HepG2 (cell line): ENCODE measurements around the gene ACYP2. TPM values are rescaled to one million over a fixed set of nuclear protein-coding genes. Genes with fewer than 3 reads are reported as not detected.

Experiments
- ARNT ChIP-seq: fragments of 450-650 bp; IDR thresholded peaks from 2 replicates; pipeline ENCODE4 v1.6.1; 2017
- FOXC1 ChIP-seq: sonication (generic); formaldehyde crosslinking; IDR thresholded peaks from 2 replicates; pipeline ENCODE4 v1.8.0; 2022; ENCODE audit warnings: mild to moderate bottlenecking, missing genetic modification reagents, borderline replicate concordance
- GATAD2A ChIP-seq: IDR thresholded peaks from 2 replicates; pipeline ENCODE4 v1.6.1; 2016
- LCORL ChIP-seq, 2 experiments: fragments of 450-650 bp in 1 of 2; sonication (generic) in 1 of 2; formaldehyde crosslinking in 1 of 2; IDR thresholded peaks; 2 replicates each; pipeline versions ENCODE4 v1.5.0 to v1.6.1; 2017 to 2020; ENCODE audit warnings: antibody characterized with exemption in 1 of 2, missing genetic modification reagents in 1 of 2
- NFE2 ChIP-seq: sonication (generic); formaldehyde crosslinking; IDR thresholded peaks from 2 replicates; pipeline ENCODE4 v1.4.0; 2020; ENCODE audit warnings: missing genetic modification reagents
- NKX3-1 ChIP-seq: sonication (generic); formaldehyde crosslinking; IDR thresholded peaks from 2 replicates; pipeline ENCODE4 v1.5.0; 2020; ENCODE audit warnings: missing genetic modification reagents
- PITX1 ChIP-seq: sonication (generic); formaldehyde crosslinking; IDR thresholded peaks from 2 replicates; pipeline ENCODE4 v1.5.1; 2020; ENCODE audit warnings: mild to moderate bottlenecking, missing genetic modification reagents
- SNRNP70 ChIP-seq: fragments of 200-400 bp; formaldehyde crosslinking; IDR thresholded peaks from 2 replicates; pipeline ENCODE4 v1.6.1; 2017; ENCODE audit warnings: mild to moderate bottlenecking, low read depth, low read length, moderate library complexity
- SP5 ChIP-seq: IDR thresholded peaks from 2 replicates; pipeline ENCODE4 v1.6.1; 2016; ENCODE audit warnings: low read depth, borderline replicate concordance
- ZFP41 ChIP-seq: sonication (generic); formaldehyde crosslinking; IDR thresholded peaks from 2 replicates; pipeline ENCODE4 v1.4.0; 2020; ENCODE audit warnings: mild to moderate bottlenecking, missing genetic modification reagents, borderline replicate concordance
- ZNF430 ChIP-seq: sonication (generic); formaldehyde crosslinking; IDR thresholded peaks from 2 replicates; pipeline ENCODE4 v1.9.0; 2021; ENCODE audit warnings: mild to moderate bottlenecking, missing genetic modification reagents
- ZNF432 ChIP-seq: sonication (generic); formaldehyde crosslinking; IDR thresholded peaks from 2 replicates; pipeline ENCODE4 v1.5.0; 2020; ENCODE audit warnings: missing genetic modification reagents, mild to moderate bottlenecking, borderline replicate concordance
- ZNF543 ChIP-seq: sonication (generic); formaldehyde crosslinking; IDR thresholded peaks from 2 replicates; pipeline ENCODE4 v1.4.0; 2020; ENCODE audit warnings: mild to moderate bottlenecking, missing genetic modification reagents
- ZNF570 ChIP-seq: sonication (generic); formaldehyde crosslinking; IDR thresholded peaks from 2 replicates; pipeline ENCODE4 v1.4.0; 2020; ENCODE audit warnings: mild to moderate bottlenecking, missing genetic modification reagents, borderline replicate concordance
- ZNF615 ChIP-seq: sonication (generic); formaldehyde crosslinking; IDR thresholded peaks from 2 replicates; pipeline ENCODE4 v1.5.0; 2020; ENCODE audit warnings: mild to moderate bottlenecking, missing genetic modification reagents, borderline replicate concordance
- ZNF747 ChIP-seq: sonication (generic); formaldehyde crosslinking; IDR thresholded peaks from 2 replicates; pipeline ENCODE4 v1.8.1; 2023; ENCODE audit warnings: missing genetic modification reagents, mild to moderate bottlenecking, borderline replicate concordance
- polyA plus RNA-seq, 8 experiments: library from polyadenylated mRNA; depleted of rRNA in 3 of 8; stranded (reverse) in 7 of 8; unstranded in 1 of 8; fragments of >200 nt; fragmentation: Illumina TruSeq in 4 of 8; extraction: Trizol in 4 of 8; gene quantifications; 2 replicates each; pipeline versions ENCODE4 v1.2.1 to v1.2.3, GENCODE V29; 2011 to 2016; ENCODE audit warnings: low read depth in 4 of 8, missing spikeins in 1 of 8, mixed read lengths in 1 of 8; ENCODE audit not compliant: insufficient read depth in 1 of 8
- total RNA-seq, 5 experiments: library from RNA; depleted of rRNA; stranded (reverse); fragments of >200 nt; fragmentation: Illumina TruSeq; extraction: Trizol; gene quantifications; 2 replicates each; pipeline ENCODE4 v1.2.3, GENCODE V29; 2016; ENCODE audit warnings: low read depth in 1 of 5
- TF ChIP-seq, protein P1 (sequence below): sonication (generic); formaldehyde crosslinking; IDR thresholded peaks from 2 replicates; pipeline ENCODE4 v1.4.0; 2020; ENCODE audit warnings: missing genetic modification reagents
- TF ChIP-seq, protein P2 (sequence below): IDR thresholded peaks from 2 replicates; pipeline ENCODE4 v1.6.1; 2016; ENCODE audit warnings: low read depth
- TF ChIP-seq, protein P3 (sequence below): sonication (generic); formaldehyde crosslinking; IDR thresholded peaks from 2 replicates; pipeline ENCODE4 v1.5.0; 2020; ENCODE audit warnings: missing genetic modification reagents, mild to moderate bottlenecking, borderline replicate concordance
- TF ChIP-seq, protein P4 (sequence below): sonication (generic); formaldehyde crosslinking; IDR thresholded peaks from 2 replicates; pipeline ENCODE4 v1.4.0; 2020; ENCODE audit warnings: mild to moderate bottlenecking, missing genetic modification reagents
- TF ChIP-seq, protein P5 (sequence below): IDR thresholded peaks from 2 replicates; pipeline ENCODE4 v1.6.1; 2016; ENCODE audit warnings: missing genetic modification reagents, missing compliant biosample characterization

Gene ACYP2
- total and polyA plus RNA-seq, 2 of the 13 experiments (the other 11 are each of a cell fraction or from before 2014, with no cell fraction given) = 12.3 to 12.7 TPM

DNA sequence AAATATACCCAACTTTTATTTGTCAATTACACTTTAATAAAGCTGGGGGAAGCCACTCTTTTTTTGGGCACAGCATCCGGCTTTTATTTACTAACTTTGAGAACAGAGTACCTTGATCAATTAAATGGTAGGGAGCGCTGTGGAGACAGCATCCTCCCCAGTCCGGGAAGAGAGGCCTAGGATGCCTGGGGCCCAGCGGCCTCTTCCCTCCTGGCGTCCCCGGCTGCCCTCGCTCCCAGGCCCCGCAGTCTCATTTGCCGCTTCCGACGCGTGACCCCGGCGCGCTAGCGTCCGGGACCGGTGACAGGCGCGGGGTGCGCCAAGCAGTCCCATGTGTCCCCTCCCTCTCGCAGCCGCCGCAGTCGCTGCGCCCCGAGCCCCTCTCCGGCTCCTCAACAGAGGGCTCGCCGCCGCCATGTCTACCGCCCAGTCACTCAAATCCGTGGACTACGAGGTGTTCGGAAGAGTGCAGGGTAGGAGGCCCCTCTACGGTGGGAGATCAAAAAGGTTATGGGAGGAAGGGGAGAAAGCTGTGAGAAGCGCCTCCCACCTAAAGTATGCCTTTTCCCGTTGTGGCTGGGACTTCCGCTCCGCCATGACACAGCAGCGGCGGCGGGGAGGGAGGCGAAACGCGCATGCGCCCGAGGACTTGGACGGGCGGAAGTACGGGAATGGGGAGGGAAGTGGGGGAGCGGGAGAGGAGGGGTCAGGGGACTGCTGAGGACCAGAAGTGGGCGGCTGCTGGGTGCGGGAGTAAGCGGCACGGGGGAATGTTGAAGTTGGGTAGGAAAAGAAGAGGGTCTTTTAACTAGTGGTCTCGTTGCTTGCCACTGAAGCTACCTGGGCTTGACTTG, at the start of gene ACYP2 (continued):
- TF ChIP-seq NFE2 (CRISPR knock-in tag) (peak; percentile 97), GATAD2A (CRISPR knock-in tag) (peak; percentile 60), NKX3-1 (CRISPR knock-in tag) (peak; percentile 96), PITX1 (CRISPR knock-in tag) (peak; percentile 88), ARNT (no peak), ZFP41 (CRISPR knock-in tag) (peak; percentile 99), LCORL (IDR thresholded peaks at IDR 0.05) (peak; percentile 90), LCORL (CRISPR knock-in tag; IDR thresholded peaks at IDR 0.05) (peak; percentile 50; the same call in 1 of the 2 replicates), FOXC1 (CRISPR knock-in tag) (peak; percentile 98; the same call in 1 of the 2 replicates), ZNF747 (CRISPR knock-in tag) (peak; percentile 99), ZNF432 (peak; percentile 45; the same call in 1 of the 2 replicates), ZNF430 (CRISPR knock-in tag) (peak; percentile 93), ZNF570 (CRISPR knock-in tag) (no peak), ZNF615 (CRISPR knock-in tag) (peak; percentile 90), SP5 (CRISPR knock-in tag) (no peak; the same call in 1 of the 2 replicates), ZNF543 (CRISPR knock-in tag) (peak; percentile 82), SNRNP70 (no peak)
- TF ChIP-seq, protein P1, sequence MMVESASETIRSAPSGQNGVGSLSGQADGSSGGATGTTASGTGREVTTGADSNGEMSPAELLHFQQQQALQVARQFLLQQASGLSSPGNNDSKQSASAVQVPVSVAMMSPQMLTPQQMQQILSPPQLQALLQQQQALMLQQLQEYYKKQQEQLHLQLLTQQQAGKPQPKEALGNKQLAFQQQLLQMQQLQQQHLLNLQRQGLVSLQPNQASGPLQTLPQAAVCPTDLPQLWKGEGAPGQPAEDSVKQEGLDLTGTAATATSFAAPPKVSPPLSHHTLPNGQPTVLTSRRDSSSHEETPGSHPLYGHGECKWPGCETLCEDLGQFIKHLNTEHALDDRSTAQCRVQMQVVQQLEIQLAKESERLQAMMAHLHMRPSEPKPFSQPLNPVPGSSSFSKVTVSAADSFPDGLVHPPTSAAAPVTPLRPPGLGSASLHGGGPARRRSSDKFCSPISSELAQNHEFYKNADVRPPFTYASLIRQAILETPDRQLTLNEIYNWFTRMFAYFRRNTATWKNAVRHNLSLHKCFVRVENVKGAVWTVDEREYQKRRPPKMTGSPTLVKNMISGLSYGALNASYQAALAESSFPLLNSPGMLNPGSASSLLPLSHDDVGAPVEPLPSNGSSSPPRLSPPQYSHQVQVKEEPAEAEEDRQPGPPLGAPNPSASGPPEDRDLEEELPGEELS = peak; percentile 59
- TF ChIP-seq, protein P2, sequence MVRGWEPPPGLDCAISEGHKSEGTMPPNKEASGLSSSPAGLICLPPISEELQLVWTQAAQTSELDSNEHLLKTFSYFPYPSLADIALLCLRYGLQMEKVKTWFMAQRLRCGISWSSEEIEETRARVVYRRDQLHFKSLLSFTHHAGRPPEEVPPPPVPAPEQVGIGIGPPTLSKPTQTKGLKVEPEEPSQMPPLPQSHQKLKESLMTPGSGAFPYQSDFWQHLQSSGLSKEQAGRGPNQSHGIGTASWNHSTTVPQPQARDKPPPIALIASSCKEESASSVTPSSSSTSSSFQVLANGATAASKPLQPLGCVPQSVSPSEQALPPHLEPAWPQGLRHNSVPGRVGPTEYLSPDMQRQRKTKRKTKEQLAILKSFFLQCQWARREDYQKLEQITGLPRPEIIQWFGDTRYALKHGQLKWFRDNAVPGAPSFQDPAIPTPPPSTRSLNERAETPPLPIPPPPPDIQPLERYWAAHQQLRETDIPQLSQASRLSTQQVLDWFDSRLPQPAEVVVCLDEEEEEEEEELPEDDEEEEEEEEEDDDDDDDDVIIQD (CRISPR knock-in tag) = peak; percentile 16; the same call in 1 of the 2 replicates
- TF ChIP-seq, protein P3, sequence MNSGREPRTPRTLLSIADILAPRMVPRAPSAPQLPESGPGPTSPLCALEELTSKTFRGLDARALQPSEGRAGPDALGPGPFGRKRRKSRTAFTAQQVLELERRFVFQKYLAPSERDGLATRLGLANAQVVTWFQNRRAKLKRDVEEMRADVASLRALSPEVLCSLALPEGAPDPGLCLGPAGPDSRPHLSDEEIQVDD (CRISPR knock-in tag) = peak; percentile 98
- TF ChIP-seq, protein P4, sequence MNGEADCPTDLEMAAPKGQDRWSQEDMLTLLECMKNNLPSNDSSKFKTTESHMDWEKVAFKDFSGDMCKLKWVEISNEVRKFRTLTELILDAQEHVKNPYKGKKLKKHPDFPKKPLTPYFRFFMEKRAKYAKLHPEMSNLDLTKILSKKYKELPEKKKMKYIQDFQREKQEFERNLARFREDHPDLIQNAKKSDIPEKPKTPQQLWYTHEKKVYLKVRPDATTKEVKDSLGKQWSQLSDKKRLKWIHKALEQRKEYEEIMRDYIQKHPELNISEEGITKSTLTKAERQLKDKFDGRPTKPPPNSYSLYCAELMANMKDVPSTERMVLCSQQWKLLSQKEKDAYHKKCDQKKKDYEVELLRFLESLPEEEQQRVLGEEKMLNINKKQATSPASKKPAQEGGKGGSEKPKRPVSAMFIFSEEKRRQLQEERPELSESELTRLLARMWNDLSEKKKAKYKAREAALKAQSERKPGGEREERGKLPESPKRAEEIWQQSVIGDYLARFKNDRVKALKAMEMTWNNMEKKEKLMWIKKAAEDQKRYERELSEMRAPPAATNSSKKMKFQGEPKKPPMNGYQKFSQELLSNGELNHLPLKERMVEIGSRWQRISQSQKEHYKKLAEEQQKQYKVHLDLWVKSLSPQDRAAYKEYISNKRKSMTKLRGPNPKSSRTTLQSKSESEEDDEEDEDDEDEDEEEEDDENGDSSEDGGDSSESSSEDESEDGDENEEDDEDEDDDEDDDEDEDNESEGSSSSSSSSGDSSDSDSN (CRISPR knock-in tag) = peak; percentile 100
- TF ChIP-seq, protein P5, sequence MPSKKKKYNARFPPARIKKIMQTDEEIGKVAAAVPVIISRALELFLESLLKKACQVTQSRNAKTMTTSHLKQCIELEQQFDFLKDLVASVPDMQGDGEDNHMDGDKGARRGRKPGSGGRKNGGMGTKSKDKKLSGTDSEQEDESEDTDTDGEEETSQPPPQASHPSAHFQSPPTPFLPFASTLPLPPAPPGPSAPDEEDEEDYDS (CRISPR knock-in tag) = peak; percentile 91
